Measurements from ENCODE around the gene RBBP6. TPM values are rescaled to one million over a fixed set of nuclear protein-coding genes. Genes with fewer than 3 reads are reported as not detected.

The RBBP6 gene
- polyA plus RNA-seq, 2 of the 4 experiments (the other 2 are of a cell fraction), result 25.0 to 49.3 TPM

DNA sequence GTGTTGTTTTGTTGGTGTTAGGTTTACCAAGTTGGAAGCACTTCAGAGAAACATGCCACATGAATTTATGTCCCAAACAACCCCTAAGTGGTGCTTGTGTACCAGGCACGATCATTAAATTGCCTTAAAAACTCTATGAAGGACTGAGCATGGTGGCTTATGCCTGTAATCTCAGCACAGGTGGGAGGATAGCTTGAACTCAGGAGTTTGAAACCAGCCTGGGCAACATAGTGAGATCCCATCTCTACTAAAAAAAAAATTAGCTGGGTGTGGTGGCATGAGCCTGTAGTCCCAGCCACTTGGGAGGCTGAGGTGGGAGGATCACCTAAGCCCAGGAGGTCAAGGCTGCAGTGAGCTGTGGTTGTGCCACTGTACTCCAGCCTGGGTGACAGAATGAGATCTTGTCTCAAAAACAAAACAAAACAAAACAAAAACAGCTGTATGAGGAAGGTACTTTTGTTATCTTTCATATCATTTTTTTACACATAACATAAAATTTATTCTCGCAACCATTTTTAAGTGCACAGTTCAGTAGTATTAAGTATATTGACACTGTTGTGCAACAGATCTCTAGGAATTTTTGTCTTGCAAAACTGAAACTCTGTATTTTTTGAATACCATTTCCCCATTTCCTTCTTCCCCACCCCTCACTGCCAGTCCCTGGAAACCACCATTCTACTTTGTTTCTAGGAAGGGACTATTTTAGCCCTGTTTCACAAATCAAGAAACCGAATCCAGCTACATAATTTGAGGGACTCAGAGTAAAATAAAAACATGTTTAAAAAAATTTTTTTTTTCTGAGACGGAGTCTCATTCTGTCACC is 14.3 kb upstream of the RBBP6 start:
- ATAC-seq (no peak), DNase-seq (ENCODE audit: low read depth in 1 of 2, low spot score in 1 of 2) (peak in 1 of 2 experiments; percentile 33), FAIRE-seq (no peak)
- WGBS (ENCODE audit: missing lambda C conversion rate), result 84% methylated on average over 4 of the region's 4 CpGs
- Histone ChIP-seq H3K4me3 (no peak overlapping the region), H3K4me2 (peak overlapping the region; percentile 42; the same call in 2 of the 3 replicates), H3K27ac (peak overlapping the region in 1 of 2 experiments; percentile 78; a peak in 4 of 6 replicates), H3K4me1 (peaks cover 33% of the 10 kb centered on the region), H3K9me3 (no peaks in the 10 kb centered on the region)
- POLR2A ChIA-PET, result interaction anchor here (1.7 kb wide), 1 partner anchor 14 kb away, joined by 8 read pairs; the partner anchor contains the start of gene RBBP6
- CTCF ChIA-PET, result interaction anchor here (1.4 to 2.6 kb wide), 2 partner anchors 8 to 10 kb away, joined by 4 to 19 read pairs; no protein-coding TSS in a partner anchor
- TF ChIP-seq CEBPB (IDR thresholded peaks at IDR 0.05) (peak; percentile 55 to 73; a peak in 3 of 4 replicates), ZNF302 (CRISPR knock-in tag; IDR thresholded peaks at IDR 0.05) (no peak)

DNA sequence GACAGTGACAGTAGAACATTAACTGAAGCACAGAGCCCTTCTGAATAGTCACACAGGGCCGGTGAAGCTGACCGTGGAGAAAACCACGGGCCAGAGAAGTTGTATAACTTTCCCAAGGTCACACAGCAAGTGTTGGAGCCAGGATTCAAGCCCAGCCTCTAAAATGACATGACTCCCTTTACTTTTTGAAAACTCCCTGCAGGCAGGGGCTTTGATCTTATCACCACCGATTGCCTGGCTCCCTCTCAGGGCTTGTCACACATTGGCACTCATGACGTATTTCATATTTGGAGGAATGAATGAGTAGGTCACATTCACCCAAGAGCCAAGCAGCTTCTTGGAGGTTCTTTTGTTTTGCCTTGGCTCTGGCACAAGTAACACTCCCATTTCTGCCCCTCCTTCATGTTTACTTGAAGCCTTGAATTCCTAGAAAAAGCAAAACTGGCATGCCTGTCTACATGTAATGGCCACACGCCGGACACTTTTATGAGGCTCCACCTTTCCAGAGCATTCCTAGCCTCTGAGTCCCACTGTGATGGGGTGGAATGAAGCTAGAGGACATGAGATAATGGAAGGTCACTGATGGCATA is 13.3 kb upstream of the RBBP6 start:
- Histone ChIP-seq H3K4me2 (peak overlapping the region; percentile 42; the same call in 2 of the 3 replicates), H3K9me3 (no peaks in the 10 kb centered on the region), H3K4me1 (peaks cover 33% of the 10 kb centered on the region), H3K4me3 (no peak overlapping the region), H3K27ac (peak overlapping the region in 1 of 2 experiments; percentile 78; a peak in 4 of 6 replicates)
- ChIA-PET CTCF (interaction anchor here (0.6 to 2.6 kb wide), 5 partner anchors 9 to 455 kb away, joined by 3 to 19 read pairs (median 4); no protein-coding TSS in a partner anchor), POLR2A (interaction anchor here (1.7 kb wide), 1 partner anchor 13 kb away, joined by 8 read pairs; the partner anchor contains the start of gene RBBP6)
- TF ChIP-seq, protein P1, sequence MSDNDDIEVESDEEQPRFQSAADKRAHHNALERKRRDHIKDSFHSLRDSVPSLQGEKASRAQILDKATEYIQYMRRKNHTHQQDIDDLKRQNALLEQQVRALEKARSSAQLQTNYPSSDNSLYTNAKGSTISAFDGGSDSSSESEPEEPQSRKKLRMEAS (IDR thresholded peaks at IDR 0.05), result 0 out of 2 replicates have a peak, but pooled peaks have one; percentile 5
- TF ChIP-seq ZSCAN20 (CRISPR knock-in tag; IDR thresholded peaks at IDR 0.05) (no peak), SREBF2 (IDR thresholded peaks at IDR 0.05) (no peak), BHLHE40 (IDR thresholded peaks at IDR 0.05; ENCODE audit: low read depth, low read length) (no peak), MAFK (IDR thresholded peaks at IDR 0.05; ENCODE audit: partially characterized antibody) (no peak), EP300 (IDR thresholded peaks at IDR 0.05) (0 out of 5 replicates have a peak, but pooled peaks of 1 of the 2 experiments have one; percentile 18), ESRRA (IDR thresholded peaks at IDR 0.05; ENCODE audit: borderline replicate concordance, low read length) (peak; percentile 45; the same call in 1 of the 2 replicates), EHMT2 (IDR thresholded peaks at IDR 0.05; ENCODE audit: low read depth) (no peak), MAZ (IDR thresholded peaks at IDR 0.05; ENCODE audit: borderline replicate concordance, low read depth, low read length) (no peak), POLR2AphosphoS2 (conservative IDR thresholded peaks at IDR 0.05; ENCODE audit: low read length) (no peak), JUN (IDR thresholded peaks at IDR 0.05) (no peak), FOSL2 (IDR thresholded peaks at IDR 0.05) (no peak), FOSL2 (CRISPR knock-in tag; IDR thresholded peaks at IDR 0.05) (peak; percentile 64), MYC (IDR thresholded peaks at IDR 0.05; ENCODE audit: borderline replicate concordance, low read length) (no peak), RFX5 (IDR thresholded peaks at IDR 0.05) (no peak), RCOR1 (IDR thresholded peaks at IDR 0.05; ENCODE audit: low read depth, low read length) (no peak), HEYL (CRISPR knock-in tag; IDR thresholded peaks at IDR 0.05) (no peak), HOXB13 (CRISPR knock-in tag; IDR thresholded peaks at IDR 0.05; ENCODE audit: low read depth) (no peak)
- TF ChIP-seq, protein P2, sequence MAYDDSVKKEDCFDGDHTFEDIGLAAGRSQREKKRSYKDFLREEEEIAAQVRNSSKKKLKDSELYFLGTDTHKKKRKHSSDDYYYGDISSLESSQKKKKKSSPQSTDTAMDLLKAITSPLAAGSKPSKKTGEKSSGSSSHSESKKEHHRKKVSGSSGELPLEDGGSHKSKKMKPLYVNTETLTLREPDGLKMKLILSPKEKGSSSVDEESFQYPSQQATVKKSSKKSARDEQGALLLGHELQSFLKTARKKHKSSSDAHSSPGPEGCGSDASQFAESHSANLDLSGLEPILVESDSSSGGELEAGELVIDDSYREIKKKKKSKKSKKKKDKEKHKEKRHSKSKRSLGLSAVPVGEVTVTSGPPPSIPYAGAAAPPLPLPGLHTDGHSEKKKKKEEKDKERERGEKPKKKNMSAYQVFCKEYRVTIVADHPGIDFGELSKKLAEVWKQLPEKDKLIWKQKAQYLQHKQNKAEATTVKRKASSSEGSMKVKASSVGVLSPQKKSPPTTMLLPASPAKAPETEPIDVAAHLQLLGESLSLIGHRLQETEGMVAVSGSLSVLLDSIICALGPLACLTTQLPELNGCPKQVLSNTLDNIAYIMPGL (CRISPR knock-in tag; IDR thresholded peaks at IDR 0.05; ENCODE audit: borderline replicate concordance), result no peak
- TF ChIP-seq, protein P3, sequence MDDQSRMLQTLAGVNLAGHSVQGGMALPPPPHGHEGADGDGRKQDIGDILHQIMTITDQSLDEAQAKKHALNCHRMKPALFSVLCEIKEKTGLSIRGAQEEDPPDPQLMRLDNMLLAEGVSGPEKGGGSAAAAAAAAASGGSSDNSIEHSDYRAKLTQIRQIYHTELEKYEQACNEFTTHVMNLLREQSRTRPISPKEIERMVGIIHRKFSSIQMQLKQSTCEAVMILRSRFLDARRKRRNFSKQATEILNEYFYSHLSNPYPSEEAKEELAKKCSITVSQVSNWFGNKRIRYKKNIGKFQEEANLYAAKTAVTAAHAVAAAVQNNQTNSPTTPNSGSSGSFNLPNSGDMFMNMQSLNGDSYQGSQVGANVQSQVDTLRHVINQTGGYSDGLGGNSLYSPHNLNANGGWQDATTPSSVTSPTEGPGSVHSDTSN (IDR thresholded peaks at IDR 0.05), result no peak
- ATAC-seq (peak; percentile 69 to 75), DNase-seq (ENCODE audit: low read depth in 1 of 2, low spot score in 1 of 2) (peak; percentile 61 to 82), FAIRE-seq (no peak)
- WGBS (ENCODE audit: missing lambda C conversion rate), result 19% methylated on average over 7 of the region's 7 CpGs

All from A549 (cell line).